GM12801 (cell line): ENCODE results near the gene MGA.

Experiments
- CTCF ChIP-seq: IDR thresholded peaks from one replicate; pipeline ENCODE4 v1.5.1; 2011; ENCODE audit warnings: control low read depth; ENCODE audit not compliant: insufficient read length; ENCODE audit errors: extremely low read depth

The MGA gene

GRCh38 chr15:41772720-41773331, 112.6 kb downstream of the MGA start:
- no peak for TF ChIP-seq CTCF

- no peak for TF ChIP-seq CTCF
Measured at GRCh38 chr15:41773332-41773728, 113.1 kb downstream of the MGA start.

GRCh38 chr15:41773729-41774061, 113.5 kb downstream of the MGA start:
- no peak for TF ChIP-seq CTCF

GRCh38 chr15:41774062-41774881, 114.1 kb downstream of the MGA start, which contains the start of gene MAPKBP1:
Gene MAPKBP1, plus strand, starts transcription at chr15:41774484. Its CDS starts 792 bp downstream, at chr15:41775276.
- no peak for TF ChIP-seq CTCF

- TF ChIP-seq CTCF = no peak
Measured at GRCh38 chr15:41774882-41775417, 114.7 kb downstream of the MGA start.

- TF ChIP-seq CTCF = no peak
Measured at GRCh38 chr15:41775651-41776050, 115.4 kb downstream of the MGA start.

GRCh38 chr15:41777421-41777973, 117.3 kb downstream of the MGA start:
- TF ChIP-seq CTCF = no peak
